HG02588 (cell line): ENCODE results near the gene LRRC4B.

ENCODE experiments used
- ATAC-seq: cut with Tn5 transposase; IDR thresholded peaks from one replicate; pipeline ENCODE4 v1.9.1; 2021; ENCODE audit warnings: mild to moderate bottlenecking, moderate library complexity; ENCODE audit not compliant: unreplicated experiment

The LRRC4B gene

GRCh38 chr19:50554212-50554611 lies 14.0 kb downstream of the LRRC4B start:
- no peak for ATAC-seq

DNA sequence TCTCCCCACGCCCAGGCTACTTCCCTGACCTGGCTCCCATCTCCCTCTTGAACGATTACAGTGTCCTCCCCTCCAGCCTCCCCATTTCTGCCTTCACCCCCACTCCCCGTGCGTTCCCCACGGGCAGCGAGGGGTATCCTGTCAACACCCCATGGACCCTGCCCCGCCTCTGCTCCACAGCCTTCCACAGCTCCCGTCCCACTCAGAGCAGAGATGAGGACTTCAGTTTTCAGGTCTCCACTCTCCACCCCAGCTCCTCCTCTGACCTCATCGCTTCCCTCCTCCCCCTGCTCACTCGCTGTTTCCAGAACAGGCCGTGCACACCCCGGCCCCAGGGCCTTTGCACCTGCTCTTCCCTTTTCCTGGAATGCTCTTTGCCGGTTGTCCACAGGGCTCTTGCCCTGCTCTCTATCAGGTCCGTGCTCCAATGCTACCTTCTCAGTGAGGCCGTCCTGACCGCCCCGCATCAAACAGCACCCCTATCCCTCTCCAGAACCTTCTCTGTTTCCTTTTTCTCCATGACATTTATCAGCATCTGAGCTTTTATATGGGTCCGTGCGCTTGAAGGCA lies 15.0 kb downstream of the LRRC4B start:
- ATAC-seq, result no peak

DNA sequence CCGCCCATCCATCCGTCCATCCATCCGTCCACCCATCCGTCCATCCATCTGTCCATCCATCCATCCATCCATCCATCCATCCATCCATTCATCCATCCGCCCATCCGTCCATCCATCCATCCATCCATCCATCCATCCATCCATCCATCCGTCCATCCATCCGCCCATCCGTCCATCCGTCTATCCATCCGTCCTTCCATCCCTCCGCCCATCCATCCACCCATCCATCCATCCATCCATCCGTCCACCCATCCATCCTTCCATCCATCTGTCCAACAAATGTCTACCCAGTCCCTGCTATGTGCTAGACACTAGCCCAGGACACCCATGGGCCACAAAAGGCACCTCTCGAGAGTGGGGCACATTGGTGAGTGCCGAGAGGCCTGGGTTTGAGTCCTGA lies 15.7 kb downstream of the LRRC4B start:
- ATAC-seq, result no peak

DNA sequence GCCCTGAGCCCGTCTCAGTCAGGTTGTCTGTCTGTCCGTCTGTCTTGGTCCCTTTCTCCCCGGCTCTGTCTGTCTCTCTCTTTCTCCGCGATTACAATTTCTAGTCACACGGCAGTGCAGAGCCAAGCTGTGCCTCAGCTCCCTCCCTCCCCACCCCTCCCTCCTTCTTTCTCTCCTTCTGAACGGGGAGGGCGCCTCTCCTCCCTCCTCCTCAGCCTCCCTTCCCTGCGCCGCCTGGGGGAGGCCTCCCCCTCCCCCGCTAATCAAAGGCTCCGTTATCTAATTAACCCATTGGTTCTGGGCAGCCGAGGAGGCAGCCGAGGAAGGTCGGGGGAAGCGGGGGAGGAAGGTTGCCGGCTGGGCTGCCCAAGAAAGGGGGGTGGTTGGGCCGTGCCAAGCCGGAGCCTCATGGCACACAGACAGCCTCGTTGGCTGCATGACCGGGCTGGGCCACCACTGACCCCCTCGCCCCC lies 16.5 kb downstream of the LRRC4B start:
- ATAC-seq, result no peak

DNA sequence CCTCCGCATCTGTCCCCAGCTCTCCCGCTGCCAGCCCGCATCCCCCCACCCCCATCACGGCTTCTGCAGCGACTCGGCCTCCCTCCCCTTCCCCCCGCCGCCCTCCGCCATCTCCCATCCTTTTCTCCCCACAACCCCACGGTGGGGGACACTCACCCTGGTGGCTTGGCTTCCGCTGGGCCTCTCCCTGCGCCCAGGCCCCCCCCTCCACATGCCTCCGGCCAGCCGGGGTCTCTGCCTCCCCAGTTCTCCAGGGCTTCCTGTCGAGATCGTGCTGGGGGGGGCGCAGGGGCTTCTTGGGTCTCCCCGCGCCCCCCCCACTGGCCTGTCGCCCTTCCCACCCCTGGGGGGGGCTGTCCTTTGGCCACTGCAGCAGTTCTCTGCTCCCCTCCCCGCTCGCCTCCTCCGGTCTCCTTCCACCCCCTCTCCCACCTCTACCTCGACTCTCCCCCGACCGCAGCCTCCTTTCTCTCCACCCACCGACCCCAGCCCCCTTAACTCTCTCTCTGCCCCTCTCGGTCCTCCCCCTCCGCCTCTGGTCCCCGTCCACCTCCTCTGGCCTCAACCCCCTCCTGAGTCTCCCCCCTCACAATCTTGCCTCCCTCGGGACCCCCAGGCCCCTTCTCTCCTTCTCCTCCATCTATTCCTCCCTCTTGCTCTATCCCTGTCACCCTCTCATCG lies 17.1 kb downstream of the LRRC4B start:
- ATAC-seq, result no peak

DNA sequence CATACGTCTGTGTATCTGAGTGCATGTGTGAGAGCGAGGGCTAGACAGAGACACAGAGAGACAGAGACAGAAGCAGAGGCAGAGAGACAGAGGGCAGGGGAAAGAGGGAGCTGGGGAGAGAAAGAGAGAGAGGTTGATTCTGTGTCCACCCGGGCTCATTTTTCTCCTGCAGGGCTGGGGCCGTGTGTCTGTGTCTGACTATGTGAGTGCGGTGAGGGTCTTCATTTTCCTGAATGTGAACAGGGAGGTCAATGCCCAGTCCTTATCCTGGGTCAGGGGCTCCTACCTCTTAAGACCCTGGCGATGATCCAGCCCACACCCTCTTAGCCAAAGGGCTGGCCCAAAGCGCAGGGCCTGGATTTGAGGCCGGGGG lies 17.7 kb downstream of the LRRC4B start:
- no peak for ATAC-seq

DNA sequence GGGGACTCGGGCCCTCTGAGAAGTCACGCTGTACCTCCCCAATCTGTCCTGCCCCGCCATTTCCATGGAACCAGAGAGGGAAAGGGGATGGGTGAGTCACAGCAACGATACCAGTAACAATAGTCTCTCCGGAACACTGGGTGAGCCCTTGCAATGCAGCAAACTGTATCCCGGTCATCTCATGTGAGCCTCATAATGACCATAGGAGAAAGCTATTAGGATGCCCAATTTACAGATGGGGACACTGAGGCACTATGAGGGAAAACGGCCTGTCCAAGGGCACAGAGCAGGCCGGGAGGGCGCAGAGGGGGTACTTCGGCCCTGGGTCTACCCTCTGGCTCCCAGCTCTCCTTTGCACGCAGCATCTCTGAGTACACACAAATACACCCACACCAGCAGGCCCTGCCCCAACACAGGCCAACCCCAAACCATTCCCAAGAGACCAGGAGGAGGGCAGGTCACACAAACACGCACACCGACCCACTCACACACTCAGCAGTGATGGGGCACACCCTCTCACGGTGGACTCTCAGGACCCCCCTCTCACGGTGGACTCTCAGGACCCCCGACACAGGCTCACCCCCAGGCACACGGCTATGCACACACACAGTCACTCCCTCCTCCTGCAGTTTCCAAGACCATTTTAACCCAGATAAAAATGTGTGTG lies 18.2 kb downstream of the LRRC4B start:
- no peak for ATAC-seq

DNA sequence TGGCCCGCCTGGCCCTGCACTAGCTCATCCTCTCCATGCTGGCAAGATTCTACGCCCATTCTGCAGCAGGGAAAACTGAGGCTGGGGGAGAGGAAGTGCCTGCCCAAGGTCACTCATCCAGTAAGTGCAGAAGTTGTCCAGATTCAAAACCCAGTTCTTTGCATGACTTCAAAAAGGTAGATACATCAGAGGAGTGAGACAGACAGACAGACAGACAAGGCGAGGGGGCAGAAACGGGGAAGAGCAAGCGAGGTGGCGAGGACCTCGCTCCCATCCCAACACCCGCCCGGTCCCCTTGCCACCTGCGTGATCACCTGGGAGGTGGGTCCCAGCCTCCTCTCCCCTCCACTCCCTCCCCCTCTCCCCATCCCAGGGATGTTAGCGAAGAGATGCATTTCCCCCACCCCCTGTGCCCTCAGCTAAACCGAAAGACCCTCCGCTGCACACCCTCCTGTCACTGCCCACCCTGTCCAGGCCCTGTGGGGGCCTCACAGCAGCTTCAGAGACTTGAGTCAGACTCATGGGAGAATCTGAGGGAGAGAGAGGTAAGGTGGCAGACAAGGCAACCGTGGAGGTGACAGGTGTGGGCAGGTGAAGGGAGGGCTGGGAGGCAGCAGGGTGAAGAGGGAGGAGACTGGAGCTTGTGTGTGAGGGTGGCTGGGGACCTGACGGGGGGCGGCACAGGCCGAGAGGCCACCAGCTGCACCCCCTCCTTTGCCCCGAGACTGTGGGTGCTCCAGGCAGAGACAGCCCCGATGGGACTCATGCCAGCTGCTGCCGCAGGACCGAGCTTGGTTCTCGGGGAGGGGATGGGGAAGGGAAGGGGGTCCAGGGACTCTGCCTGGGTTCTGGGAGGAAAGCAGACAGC lies 18.9 kb downstream of the LRRC4B start:
- ATAC-seq, result no peak

- ATAC-seq, result no peak
Observed at GRCh38 chr19:50548191-50549058, 19.8 kb downstream of the LRRC4B start.

GRCh38 chr19:50547385-50548190 lies 20.6 kb downstream of the LRRC4B start:
- ATAC-seq, result no peak

GRCh38 chr19:50546527-50547221 lies 21.6 kb downstream of the LRRC4B start:
- ATAC-seq, result no peak

DNA sequence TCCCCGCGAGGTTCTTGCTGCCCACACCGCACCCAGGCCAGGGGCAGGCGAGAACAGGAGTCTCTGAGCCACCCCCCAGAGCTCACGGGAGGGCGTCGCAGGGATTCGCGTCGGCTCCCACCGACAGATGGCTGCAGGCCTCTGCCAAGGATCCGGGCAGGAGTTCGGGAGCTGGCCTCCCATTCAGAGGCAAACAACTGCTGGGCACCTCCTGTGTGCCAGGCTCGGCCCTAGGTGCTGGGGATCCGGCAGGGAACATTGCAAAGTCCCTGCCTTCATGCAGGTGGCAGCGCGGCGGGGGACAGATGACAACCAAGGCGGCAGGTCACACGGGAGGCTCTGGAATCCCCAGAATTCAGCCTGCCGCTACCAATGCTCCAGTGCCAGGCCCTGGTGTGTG lies 25.3 kb downstream of the LRRC4B start:
- no peak for ATAC-seq

- ATAC-seq, result no peak
Observed at GRCh38 chr19:50537769-50538230, 30.4 kb downstream of the LRRC4B start.

GRCh38 chr19:50537306-50537685 lies 30.9 kb downstream of the LRRC4B start:
- no peak for ATAC-seq

DNA sequence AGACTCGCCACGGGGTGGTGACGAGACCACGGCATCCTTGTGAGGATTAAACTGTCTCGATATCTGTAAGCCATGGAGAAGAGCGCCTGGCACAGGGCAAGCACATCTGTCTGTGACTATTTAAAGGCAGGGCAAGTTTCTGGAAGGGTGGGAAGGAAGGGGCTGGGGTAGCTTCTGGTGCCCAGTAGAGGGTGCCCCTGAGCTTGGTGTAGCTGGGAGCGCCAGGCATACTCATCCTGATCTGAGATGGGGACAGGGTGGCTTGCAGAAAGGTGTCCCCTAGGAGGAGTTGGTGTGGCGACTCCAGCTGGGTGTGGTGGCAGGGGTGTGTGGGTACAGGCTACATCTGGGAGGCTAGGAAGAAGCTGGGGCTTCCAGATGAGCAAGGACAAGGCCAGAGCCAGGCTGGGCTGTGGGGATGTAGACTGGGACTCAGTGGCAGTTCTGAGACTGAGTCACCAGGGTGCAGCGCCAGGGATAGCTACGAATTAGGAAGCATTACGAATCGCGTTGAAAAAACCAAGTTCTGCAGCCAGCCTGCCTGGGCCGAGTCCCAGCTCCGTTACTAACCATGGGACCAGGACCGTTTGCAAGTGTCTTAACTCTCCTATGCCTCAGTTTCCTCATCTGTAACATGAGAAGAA lies 31.5 kb downstream of the LRRC4B start:
- no peak for ATAC-seq

- ATAC-seq, result no peak
Observed at GRCh38 chr19:50535672-50536187, 32.5 kb downstream of the LRRC4B start.

DNA sequence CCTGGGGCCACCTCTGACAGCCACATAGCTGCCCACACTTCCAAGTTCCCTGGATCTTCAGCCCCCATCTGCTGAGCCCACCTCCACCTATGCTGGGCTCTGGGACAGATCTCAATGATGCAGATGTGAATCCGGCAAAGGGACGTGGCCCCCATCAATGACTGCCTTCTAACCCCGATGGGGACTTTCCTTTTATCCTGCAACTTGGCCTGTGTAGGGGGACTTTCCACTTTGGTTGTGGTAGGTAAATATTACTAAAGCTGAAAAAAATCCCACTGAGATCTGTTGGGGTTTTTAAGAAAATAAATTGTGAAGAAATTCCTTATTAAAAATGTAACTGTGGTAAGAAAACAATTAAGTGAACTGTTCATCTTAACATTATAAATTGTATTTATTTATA lies 33.8 kb downstream of the LRRC4B start:
- ATAC-seq, result no peak

DNA sequence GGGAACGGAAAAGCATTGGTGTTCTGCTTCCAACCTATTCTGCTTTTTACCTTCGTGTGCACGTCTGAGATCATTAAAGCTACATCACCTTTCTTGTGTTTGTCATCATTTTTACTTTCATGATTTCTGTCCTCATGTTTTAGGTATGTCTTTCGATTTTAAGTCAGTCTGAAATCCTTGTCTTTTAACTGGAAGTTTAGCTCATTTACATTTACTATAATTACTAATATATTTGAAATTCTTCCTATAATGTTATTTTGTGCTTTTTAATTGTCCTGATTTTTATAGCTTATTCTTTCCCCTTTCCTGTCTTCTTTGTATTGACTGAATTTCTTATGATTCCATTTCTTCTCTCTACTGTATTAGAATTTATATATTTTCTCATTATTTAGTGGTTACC lies 35.3 kb downstream of the LRRC4B start:
- ATAC-seq, result no peak
